ENCODE results near the gene RASAL3.

GRCh38 chr19:15418231-15418578 is 46.1 kb downstream of the RASAL3 start:
- TF ChIP-seq, protein P1, sequence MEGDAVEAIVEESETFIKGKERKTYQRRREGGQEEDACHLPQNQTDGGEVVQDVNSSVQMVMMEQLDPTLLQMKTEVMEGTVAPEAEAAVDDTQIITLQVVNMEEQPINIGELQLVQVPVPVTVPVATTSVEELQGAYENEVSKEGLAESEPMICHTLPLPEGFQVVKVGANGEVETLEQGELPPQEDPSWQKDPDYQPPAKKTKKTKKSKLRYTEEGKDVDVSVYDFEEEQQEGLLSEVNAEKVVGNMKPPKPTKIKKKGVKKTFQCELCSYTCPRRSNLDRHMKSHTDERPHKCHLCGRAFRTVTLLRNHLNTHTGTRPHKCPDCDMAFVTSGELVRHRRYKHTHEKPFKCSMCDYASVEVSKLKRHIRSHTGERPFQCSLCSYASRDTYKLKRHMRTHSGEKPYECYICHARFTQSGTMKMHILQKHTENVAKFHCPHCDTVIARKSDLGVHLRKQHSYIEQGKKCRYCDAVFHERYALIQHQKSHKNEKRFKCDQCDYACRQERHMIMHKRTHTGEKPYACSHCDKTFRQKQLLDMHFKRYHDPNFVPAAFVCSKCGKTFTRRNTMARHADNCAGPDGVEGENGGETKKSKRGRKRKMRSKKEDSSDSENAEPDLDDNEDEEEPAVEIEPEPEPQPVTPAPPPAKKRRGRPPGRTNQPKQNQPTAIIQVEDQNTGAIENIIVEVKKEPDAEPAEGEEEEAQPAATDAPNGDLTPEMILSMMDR (IDR thresholded peaks at IDR 0.05) = no peak
- no peak for TF ChIP-seq POLR2A (IDR thresholded peaks at IDR 0.05)
